ENCODE results near the gene SSX7.
"Not testable (repeated sequence)": the region's sequence is repeated elsewhere in the genome, so short reads cannot be mapped to it uniquely, and the experiment has no call there.

The SSX7 gene

GRCh38 chrX:52654800-52655199 lies at the start of gene SSX7:
Gene SSX7 (minus strand): TSS chrX:52654900. CDS start chrX:52653472, 1,428 bp downstream.
- DNase-seq: not testable (repeated sequence)

GRCh38 chrX:52692034-52692433 lies 37.3 kb upstream of the SSX7 start:
- DNase-seq: not testable (repeated sequence)

- DNase-seq: not testable (repeated sequence)
Measured at GRCh38 chrX:52662218-52662617, 7.5 kb upstream of the SSX7 start.

GRCh38 chrX:52655475-52655874 lies 775 bp upstream of the SSX7 start:
- not testable (repeated sequence) for DNase-seq

GRCh38 chrX:52650676-52651075 lies 4.0 kb downstream of the SSX7 start:
- not testable (repeated sequence) for DNase-seq

GRCh38 chrX:52648956-52649355 lies 5.7 kb downstream of the SSX7 start:
- DNase-seq: not testable (repeated sequence)

- not testable (repeated sequence) for DNase-seq
Measured at GRCh38 chrX:52628483-52628882, 26.2 kb downstream of the SSX7 start.

- not testable (repeated sequence) for DNase-seq
Measured at GRCh38 chrX:52620661-52621060, 34.0 kb downstream of the SSX7 start.

- no peak for DNase-seq
Measured at GRCh38 chrX:52608961-52609360, 45.7 kb downstream of the SSX7 start.

GRCh38 chrX:52603151-52603550 lies 51.5 kb downstream of the SSX7 start:
- not testable (repeated sequence) for DNase-seq

GRCh38 chrX:52598886-52599285 lies 55.8 kb downstream of the SSX7 start:
- no peak for DNase-seq

GRCh38 chrX:52594658-52595057 lies 60.0 kb downstream of the SSX7 start:
- no peak for DNase-seq

Data from 8988T (cell line).